Large intestine (tissue), 3 donors: ENCODE data around the gene CLEC11A. TPM values are rescaled to one million over a fixed set of nuclear protein-coding genes. Genes with fewer than 3 reads are reported as not detected.

ENCODE experiments used
- DNase-seq, 2 donors: peaks; one replicate each; pipeline versions ENCODE4 v3.0.0 to v3.0.0-alpha.2; 2013
- H3K27ac ChIP-seq: one replicate; pipeline ENCODE4 v1.5.1; 2013; ENCODE audit warnings: low read length
- H3K27me3 ChIP-seq: 2 replicates; pipeline ENCODE4 v1.6.1; 2013; ENCODE audit warnings: low read length; ENCODE audit not compliant: control insufficient read depth, insufficient read depth
- H3K36me3 ChIP-seq: 2 replicates; pipeline ENCODE4 v1.6.1; 2013; ENCODE audit warnings: low read length; ENCODE audit not compliant: control insufficient read depth, insufficient read depth
- H3K4me1 ChIP-seq: one replicate; pipeline ENCODE4 v1.6.1; 2013; ENCODE audit warnings: low read length; ENCODE audit not compliant: control insufficient read depth, insufficient read depth
- H3K4me3 ChIP-seq: one replicate; pipeline ENCODE4 v1.5.1; 2013; ENCODE audit warnings: low read length
- H3K9me3 ChIP-seq: one replicate; pipeline ENCODE4 v1.6.1; 2013; ENCODE audit warnings: mild to moderate bottlenecking, low read depth, low read length, moderate library complexity; ENCODE audit not compliant: control insufficient read depth
- WGBS: methylation state at CpG from one replicate; pipeline ENCODE4 v1.1.5; 2013; ENCODE audit warnings: low lambda C conversion rate; ENCODE audit not compliant: insufficient coverage; 5-methylcytosine and 5-hydroxymethylcytosine counted together
- polyA plus RNA-seq: library from polyadenylated mRNA; unstranded; fragments of 120-200 nt; gene quantifications from one replicate; pipeline ENCODE4 v1.2.1, GENCODE V29; 2013

The CLEC11A gene
- polyA plus RNA-seq, 1 donor = 14.6 TPM

GRCh38 chr19:50693064-50693975 lies 29.8 kb upstream of the CLEC11A start:
- Histone ChIP-seq H3K4me1 (no peaks in the 10 kb centered on the region), H3K4me3 (no peak overlapping the region), H3K27ac (no peak overlapping the region), H3K36me3 (no peaks in the 10 kb centered on the region), H3K27me3 (peaks cover 48% of the 10 kb centered on the region), H3K9me3 (no peaks in the 10 kb centered on the region)
- DNase-seq = no peak
- WGBS = 0% methylated on average over 1 of the region's 23 CpGs

DNA sequence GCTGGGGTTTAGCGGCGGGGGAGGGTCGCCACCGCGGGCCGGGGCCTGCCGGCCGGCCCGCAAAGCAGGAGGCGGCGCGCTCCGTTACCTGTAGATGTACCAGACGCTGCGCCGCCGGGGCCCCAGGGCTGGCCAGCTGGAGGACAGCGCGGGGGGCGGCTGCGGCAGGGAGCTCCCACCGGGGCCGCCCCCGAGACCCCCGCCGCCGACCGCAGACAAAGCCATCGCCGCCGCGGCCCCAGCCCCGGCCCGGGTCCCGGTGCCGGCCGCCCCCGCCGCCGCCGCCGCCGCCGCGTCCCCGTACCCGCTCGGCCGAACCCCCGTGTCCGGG lies 28.4 kb upstream of the CLEC11A start:
- no CpG with 5 or more reads among the region's 51 CpGs for WGBS
- Histone ChIP-seq H3K4me3 (no peak overlapping the region), H3K4me1 (no peaks in the 10 kb centered on the region), H3K9me3 (no peaks in the 10 kb centered on the region), H3K36me3 (no peaks in the 10 kb centered on the region), H3K27me3 (peaks cover 44% of the 10 kb centered on the region), H3K27ac (no peak overlapping the region)
- no peak for DNase-seq

DNA sequence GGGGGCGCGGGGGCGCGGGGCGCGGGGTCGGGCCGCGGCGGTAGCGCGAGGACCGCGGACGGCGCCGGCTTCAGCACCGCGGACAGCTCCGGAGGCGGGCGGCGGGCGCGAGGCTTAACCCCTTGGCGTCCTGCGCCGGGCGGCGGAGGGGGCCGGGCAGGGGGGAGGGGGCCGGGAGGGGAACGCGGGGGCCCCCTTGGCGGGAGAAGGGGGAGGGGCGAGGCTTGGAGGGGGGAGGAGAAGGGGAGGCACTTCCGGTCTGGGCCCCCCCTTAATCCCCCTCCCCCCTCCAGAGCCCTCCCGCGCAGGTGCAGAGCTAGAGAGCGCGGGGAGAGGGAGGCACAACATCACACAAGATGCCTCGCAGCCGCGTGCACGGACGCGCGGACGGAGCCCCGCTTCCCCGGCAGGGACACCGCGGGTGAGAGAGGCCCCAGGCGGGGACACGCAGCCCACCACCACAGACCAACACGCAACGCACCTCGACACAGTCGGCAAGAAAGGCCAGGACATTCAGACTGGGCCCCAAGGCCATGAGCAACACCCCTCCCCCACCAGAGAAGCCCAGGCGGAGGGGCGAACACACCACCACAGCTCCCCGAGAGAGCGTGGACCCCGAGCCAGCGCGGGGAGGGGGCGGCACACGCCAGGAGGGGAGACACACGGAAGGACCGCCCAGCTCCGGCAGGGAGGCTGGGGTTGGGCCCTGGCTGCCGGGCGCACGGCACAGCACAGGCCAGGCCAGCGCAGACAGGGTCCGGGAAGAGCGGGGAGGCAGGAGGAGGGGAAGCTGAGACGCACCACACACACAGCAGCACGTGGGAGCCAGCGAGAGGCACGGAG lies 27.7 kb upstream of the CLEC11A start:
- no peak overlapping the region for H3K27ac ChIP-seq
- no peak overlapping the region for H3K4me3 ChIP-seq
- H3K9me3 ChIP-seq = no peaks in the 10 kb centered on the region
- peaks cover 44% of the 10 kb centered on the region for H3K27me3 ChIP-seq
- no peaks in the 10 kb centered on the region for H3K36me3 ChIP-seq
- no peak for DNase-seq
- WGBS = no CpG with 5 or more reads among the region's 81 CpGs
- H3K4me1 ChIP-seq = no peaks in the 10 kb centered on the region

GRCh38 chr19:50696094-50696483 lies 27.1 kb upstream of the CLEC11A start:
- WGBS = 33% methylated on average over 3 of the region's 15 CpGs
- peaks cover 39% of the 10 kb centered on the region for H3K27me3 ChIP-seq
- H3K4me3 ChIP-seq = no peak overlapping the region

DNA sequence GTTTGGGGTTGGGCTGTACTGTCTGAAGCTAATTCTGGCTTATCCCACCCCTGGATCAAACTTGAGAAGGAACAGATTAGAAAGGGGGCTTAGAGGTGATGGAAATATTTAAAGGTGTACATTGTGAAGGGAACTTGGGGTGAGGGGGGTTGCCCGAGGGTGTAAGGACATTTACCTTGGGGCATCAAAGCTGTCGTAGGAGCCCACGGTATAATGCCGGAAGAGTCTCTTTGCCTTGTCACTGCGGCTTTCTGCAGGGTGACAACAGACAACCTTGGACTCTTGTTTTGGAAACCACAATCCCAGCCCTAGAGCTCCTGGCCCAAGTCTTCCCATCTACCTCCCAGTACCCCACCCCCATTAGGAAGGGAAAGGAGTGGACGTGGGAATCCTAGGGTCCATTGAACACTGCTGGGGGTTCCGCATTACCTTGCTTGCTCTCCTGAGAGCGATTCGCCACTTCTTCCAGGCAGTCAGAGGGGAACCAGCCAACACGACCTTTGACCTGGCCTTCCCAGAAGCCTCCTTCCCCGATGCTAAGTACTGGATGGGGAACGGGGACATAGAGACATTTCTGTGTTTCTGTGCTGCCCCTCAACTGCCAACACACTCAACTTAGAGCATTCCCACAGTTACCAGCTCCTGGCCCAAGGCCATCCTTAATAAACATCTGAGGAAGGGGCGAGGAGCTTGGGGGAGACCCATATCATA lies 25.6 kb upstream of the CLEC11A start:
- no peaks in the 10 kb centered on the region for H3K4me1 ChIP-seq
- no peak overlapping the region for H3K27ac ChIP-seq
- no peak for DNase-seq
- no peaks in the 10 kb centered on the region for H3K9me3 ChIP-seq
- H3K4me3 ChIP-seq = no peak overlapping the region
- peaks cover 36% of the 10 kb centered on the region for H3K27me3 ChIP-seq
- H3K36me3 ChIP-seq = no peaks in the 10 kb centered on the region
- no CpG with 5 or more reads among the region's 13 CpGs for WGBS

More at GRCh38 chr19:50696094-50696483, 27.1 kb upstream of the CLEC11A start:
- Histone ChIP-seq H3K36me3 (no peaks in the 10 kb centered on the region), H3K9me3 (no peaks in the 10 kb centered on the region), H3K4me1 (no peaks in the 10 kb centered on the region), H3K27ac (no peak overlapping the region)
- DNase-seq = no peak

DNA sequence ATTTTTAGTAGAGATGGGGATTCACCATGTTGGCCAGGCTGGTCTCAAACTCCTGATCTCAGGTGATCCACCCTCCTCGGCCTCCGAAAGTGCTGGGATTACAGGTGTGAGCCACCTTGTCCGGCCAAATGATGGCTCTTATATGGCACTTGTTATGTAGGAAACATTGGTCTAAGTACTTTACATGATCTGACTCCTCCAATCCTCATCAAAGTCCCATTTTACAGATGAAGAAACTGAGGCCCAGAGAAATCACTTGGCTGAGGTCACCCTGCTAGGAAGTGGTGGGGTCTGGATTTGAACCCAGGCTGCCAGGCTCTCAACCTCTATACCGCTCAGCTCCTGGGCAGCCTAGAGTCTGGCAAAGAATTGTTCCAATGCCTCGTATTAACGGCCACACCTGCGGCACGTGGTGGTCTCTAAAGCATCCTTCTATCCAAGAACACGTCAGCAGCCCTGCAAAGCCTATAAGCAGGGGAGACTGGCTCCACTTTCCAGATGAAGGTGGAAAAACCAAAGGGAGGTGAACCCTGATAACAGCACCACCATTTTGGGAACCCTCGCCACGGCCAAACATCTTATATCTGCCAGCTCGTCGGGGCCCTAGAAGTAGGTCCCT lies 21.7 kb upstream of the CLEC11A start:
- WGBS = no CpG with 5 or more reads among the region's 13 CpGs
- H3K4me3 ChIP-seq = no peak overlapping the region
- peaks cover 31% of the 10 kb centered on the region for H3K27me3 ChIP-seq
- H3K4me1 ChIP-seq = no peaks in the 10 kb centered on the region
- DNase-seq = no peak
- no peaks in the 10 kb centered on the region for H3K9me3 ChIP-seq
- H3K27ac ChIP-seq = no peak overlapping the region
- no peaks in the 10 kb centered on the region for H3K36me3 ChIP-seq

- Histone ChIP-seq H3K27ac (no peak overlapping the region), H3K36me3 (no peaks in the 10 kb centered on the region), H3K4me3 (no peak overlapping the region), H3K9me3 (no peaks in the 10 kb centered on the region), H3K4me1 (no peaks in the 10 kb centered on the region), H3K27me3 (peaks cover 28% of the 10 kb centered on the region)
- DNase-seq = no peak
- no CpG with 5 or more reads among the region's 23 CpGs for WGBS
Measured at GRCh38 chr19:50702158-50702870, 20.9 kb upstream of the CLEC11A start.

GRCh38 chr19:50702871-50703829 lies 20.0 kb upstream of the CLEC11A start:
- H3K9me3 ChIP-seq = no peaks in the 10 kb centered on the region
- no peaks in the 10 kb centered on the region for H3K36me3 ChIP-seq
- H3K4me3 ChIP-seq = no peak overlapping the region
- no peak for DNase-seq
- H3K27ac ChIP-seq = no peak overlapping the region
- no peaks in the 10 kb centered on the region for H3K4me1 ChIP-seq
- peaks cover 25% of the 10 kb centered on the region for H3K27me3 ChIP-seq
- no CpG with 5 or more reads among the region's 47 CpGs for WGBS
